Activated CD4-positive, CD25-positive, alpha-beta regulatory T cell treated with anti-CD3 and anti-CD28 coated beads, Interleukin-2, amount 50 U/mL, for 16 hours (primary cell): ENCODE measurements around the gene SLC46A3.
"Not testable (repeated sequence)": the region's sequence is repeated elsewhere in the genome, so short reads cannot be mapped to it uniquely, and the experiment has no call there.

Experiments
- DNase-seq: peaks from one replicate; pipeline ENCODE4 v3.0.0-alpha.2; 2020; ENCODE audit warnings: low read depth, low spot score

Gene SLC46A3

DNA sequence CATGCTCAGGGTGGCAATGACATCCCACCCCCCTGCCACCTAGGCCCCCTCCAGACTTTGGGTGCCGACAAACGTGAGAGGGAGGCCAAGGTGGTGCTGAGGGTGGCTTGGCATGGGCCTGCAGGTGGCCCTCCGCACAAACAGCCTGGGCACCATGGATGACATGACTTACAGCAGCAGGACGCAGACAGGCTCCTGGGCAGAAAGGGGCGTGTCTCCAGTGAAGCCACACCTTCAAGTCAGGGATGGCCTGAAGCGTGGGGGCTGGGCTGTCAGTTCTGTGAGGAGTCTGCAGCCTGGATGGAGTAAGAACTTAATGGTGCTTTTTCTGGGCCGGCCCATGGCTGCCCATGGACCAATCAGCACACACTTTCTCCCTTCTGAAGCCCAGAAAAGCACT, 34.5 kb downstream of the SLC46A3 start:
- no peak for DNase-seq

DNA sequence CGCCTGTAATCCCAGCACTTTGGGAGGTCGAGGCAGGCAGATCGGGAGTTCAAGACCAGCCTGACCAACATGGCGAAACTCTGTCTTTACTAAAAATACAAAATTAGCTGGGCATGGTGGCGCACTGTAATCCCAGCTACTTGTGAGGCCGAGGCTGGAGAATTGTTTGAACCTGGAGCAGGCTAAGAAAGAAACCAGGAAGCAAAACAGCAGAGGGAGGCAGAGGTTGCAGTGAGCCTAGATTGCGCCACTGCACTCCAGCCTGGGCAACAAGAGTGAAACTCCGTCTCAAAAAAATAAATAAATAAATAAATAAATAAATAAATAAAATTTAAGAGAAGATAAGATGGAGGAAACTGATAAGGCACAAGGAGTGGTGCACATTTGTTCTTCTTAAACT, 35.6 kb downstream of the SLC46A3 start:
- not testable (repeated sequence) for DNase-seq

DNA sequence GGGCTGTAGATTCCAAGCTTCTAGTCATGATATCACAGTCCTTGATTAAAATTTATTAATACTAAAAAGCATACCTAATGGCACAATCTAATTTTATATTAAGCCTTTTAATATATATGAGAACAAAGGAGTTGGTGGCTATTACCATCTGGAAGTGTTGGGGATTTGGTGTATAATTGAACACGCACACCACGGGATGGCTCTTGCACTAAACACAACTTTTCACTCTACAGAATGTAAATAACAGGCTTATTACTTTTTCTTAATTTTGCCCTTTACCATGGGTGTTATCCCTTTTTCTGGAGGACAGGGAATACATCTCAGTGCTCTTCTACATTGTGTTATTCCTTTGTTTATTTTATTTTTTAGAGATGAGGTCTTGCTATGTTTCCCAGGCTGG, 38.2 kb downstream of the SLC46A3 start:
- no peak for DNase-seq

DNA sequence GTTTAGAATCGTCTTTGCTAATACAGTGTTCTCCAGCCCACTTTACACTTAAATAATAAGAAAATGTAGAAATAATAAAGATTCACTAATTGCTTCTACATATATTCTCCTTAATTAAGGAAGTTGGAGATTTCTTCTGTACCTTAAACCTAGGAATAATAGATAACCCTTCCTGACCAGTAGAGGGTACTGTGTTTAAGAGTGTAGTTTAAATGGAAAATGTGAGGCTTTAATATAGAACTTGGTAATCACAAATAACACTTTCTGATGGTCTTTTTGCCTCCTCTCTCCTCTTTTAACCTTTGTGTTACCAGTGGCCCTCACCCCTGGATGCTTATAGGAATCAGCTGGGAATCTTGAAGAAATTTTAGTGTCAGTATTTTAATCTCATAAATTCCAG, 39.1 kb downstream of the SLC46A3 start:
- DNase-seq, result no peak

GRCh38 chr13:28678809-28679208, 40.0 kb downstream of the SLC46A3 start:
- no peak for DNase-seq

DNA sequence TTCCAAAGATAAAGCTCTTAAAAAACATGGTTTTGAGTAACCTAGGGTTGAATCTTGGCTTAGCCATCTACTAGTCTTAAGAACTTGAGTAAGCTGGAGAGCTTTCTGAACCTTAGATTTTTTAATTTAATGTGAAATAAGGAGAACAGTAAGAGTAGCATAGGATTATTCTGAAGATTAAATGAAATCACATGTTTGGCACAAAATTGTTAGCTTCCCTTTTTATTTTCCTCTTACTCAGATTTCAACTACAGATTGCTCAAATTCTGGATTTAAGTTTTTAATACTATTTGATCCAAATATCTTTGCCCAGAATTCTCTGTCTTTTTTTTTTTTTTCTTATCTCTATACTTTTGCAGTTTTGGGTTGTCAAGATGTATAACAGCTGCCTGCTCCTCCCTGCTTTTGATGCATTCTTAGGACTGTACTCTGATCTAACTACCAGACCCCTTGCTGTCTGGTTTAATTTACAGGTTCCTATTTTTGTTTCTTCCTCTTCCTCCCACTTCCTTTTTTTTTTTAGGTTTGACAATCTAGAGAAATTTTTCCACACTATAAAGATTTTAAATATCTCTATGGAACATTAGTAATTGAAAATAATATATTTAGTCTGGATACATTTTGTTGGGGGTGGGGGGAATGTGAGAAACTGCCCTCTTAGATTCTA, 47.5 kb downstream of the SLC46A3 start:
- no peak for DNase-seq

DNA sequence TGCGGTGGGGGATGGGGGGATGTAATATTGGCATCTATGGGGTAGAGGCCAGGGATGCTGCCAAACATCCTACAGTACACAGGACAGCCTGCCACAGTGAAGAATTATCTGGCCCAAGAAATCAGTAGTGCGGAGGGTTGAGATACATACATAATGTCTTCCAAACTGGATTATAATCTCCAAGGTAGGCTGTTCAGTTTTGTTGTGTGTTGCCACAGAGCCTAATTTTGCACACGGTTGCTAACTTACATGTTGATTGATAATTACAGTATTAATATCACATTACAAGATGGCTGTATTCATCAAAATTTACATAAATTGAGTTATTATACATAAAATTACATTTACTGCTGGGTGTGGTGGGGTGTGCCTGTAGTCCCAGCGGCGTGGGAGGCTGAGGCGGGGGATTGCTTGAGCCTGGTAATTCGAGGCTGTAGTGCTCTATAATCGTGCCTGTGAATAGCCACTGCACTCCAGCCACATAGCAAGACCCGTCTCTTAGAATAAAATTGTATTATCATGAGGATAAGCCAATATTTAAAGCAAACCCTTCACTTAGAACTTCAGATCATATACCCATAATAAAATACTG, 51.8 kb downstream of the SLC46A3 start:
- no peak for DNase-seq

DNA sequence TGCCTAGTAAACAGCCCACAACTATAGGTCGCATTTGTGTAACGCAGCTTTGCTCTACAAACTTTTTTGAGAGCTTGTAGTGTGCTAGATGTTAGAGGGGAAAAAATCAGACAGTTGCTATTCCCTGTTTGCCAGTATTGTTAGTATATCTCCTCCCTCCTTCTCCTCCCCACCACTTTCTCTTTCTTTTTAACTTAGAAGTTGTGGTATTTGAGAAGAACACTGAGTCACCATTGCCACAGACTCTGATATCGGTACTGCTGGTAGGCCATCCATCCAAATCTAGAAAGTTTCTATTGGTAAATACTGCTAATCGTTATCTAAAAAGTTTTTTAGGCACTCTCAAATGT, 59.2 kb downstream of the SLC46A3 start:
- DNase-seq, result no peak

DNA sequence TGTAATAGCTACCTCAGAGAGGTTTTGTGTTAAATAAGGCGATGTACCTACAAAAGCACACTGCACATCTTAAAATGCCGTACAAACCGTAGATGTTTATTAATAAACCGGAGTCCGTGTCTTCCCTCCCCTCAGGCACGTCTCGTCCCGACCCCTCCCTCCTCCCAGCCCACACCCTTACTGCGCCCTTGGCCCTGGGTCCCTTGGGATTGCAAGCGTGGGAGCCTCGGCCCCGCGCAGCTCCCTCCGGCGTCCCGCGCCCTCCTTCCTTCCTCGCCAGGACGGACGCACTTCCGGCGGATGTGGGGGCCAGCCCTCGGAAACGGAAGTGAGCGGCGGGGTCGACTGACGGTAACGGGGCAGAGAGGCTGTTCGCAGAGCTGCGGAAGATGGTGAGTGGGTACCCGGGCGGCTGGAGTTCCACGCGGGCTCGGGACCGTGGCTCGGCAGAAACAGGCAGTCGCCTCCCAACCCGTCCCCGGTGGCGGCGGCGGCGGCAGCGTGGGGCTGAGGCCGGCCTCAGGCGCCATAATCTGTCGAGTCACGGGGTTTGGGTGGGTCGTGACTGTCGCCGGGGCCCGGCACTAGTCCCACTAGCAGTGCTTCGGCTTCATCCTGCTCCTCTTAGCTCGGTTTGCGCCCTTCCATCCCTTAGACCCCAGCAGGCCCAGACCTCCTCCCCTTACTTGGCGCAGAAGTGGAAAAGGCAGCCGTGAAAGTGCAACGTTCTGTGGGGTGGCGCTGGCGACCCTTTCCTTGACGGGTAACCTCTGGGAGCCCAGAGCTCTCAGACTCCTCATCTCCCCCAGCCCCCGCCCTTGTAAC, 59.8 kb downstream of the SLC46A3 start, which contains the start of gene POMP:
POMP (plus strand) TSS at position 335 of the 825 bp plus-strand sequence; CDS start at position 390, 55 bp downstream.
- peak; percentile 91 for DNase-seq

- no peak for DNase-seq
Observed at GRCh38 chr13:28658539-28658795, 60.3 kb downstream of the SLC46A3 start.

DNA sequence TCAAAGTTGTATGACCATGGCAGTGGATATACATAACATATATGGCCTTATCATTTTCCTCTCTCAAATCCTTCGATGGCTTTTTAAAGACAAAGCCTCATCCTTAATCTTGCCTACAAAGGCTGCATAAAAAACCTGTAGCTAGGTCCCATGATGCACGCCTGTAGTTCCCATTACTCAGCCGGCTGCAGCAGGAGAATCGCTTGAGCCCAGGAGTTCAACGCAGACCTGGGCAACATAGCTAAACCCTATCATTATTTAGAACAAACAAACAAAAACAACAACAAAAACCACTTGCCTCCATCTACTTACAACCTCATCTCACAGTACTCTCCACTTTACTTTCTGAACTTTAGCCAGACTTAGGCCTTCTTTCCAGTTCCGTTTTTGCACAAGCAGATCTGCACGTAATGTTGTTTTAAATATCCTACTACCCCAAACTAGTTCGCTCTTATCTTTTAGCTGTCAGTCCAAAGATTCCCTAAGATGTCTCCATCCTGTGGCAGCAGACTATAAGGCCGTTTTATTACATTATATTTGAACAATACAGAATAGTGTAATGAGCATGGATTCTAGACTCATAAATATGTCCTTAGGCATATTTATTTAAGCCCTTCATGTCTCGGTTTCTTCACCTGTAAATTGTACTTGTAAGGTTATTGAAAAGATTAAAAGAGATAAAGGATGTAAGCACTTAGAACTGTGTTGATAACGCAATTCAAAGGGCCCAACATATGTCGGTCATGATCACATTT, 60.8 kb downstream of the SLC46A3 start:
- no peak for DNase-seq

- no peak for DNase-seq
Observed at GRCh38 chr13:28655561-28655960, 63.2 kb downstream of the SLC46A3 start.

DNA sequence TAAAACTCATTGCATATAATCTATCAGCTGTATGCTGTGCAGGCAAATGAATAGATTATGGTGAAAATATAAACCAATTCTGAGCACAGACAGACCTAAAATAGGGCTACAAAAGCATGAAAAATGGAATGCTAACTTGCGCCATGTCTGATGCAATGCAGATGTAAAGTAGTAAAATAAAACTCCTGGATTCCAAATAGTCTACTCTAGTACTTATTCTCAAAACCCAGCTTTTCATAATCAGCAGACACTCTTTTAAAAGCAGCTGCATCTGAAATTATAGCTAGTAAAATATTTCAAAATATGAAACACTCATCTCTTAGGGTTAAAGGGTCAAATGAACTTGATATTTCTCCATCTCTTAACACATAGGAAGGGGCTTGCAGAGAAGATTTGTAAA, 64.5 kb downstream of the SLC46A3 start:
- DNase-seq, result no peak

DNA sequence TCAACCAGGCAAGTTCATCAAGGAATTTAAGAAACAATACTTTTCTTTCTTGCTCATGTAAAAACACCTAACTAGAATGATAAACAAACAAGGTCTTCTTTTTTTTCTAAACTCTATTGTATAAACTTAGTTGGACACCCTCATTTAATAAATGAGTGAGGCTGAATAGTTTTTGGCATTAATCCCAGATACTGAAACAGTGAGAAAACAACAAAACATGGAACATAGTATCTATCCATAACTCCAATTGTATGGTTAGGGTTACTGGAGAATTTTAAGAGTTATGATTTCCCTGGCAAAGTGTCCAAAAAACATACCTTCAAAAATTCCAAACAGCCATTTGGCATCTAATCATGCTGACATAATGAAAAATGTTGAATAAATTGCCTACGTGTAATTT, 65.7 kb downstream of the SLC46A3 start:
- DNase-seq, result no peak

DNA sequence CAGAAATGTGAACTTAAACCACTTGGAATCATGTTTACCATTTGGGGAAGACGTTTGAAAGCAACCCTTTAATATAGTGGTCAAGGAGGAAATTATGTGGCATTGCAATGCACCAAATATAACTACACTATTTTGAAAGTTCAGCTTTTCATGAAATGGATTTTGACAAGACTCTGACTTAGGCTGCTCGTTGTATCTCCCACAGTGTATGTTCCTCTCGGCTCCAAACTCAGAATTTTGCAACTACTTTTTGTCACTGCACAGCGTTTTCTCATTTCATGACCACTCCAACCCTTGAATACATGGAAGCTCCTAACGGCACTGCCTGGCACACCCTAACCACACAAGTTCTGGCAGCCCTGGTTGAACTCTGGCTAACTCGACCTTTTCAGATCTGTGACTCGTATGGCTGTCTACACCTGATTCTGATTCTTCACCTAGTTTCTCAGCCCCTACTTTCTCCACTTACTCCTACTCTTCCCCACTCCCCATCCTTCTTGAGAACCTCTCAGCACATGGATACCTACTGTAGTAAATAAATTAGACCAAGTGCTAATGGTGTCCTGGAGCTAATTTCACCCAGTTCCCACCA, 66.9 kb downstream of the SLC46A3 start:
- no peak for DNase-seq

- no peak for DNase-seq
Observed at GRCh38 chr13:28650284-28650683, 68.5 kb downstream of the SLC46A3 start.
